Spleen (tissue), 11 donors: ENCODE results near the gene TYW5. TPM values are rescaled to one million over a fixed set of nuclear protein-coding genes. Genes with fewer than 3 reads are reported as not detected.

Experiments used
- DNase-seq: peaks from one replicate; pipeline ENCODE4 v3.0.0-alpha.2; 2020
- H3K27ac ChIP-seq, 8 donors: fragments of 200-600 bp; sonication (generic) in 7 of 8; 1 replicate in 4 of 8; 2 replicates in 4 of 8; pipeline versions ENCODE4 v1.5.0 to v1.8.0; 2016 to 2021; ENCODE audit warnings: inconsistent platforms in 4 of 8, mild to moderate bottlenecking in 4 of 8, moderate library complexity in 1 of 8
- H3K27me3 ChIP-seq, 7 donors: fragments of 200-600 bp; sonication (generic) in 6 of 7; replicated peaks in 1 of 7; 1 replicate in 4 of 7; 2 replicates in 3 of 7; pipeline versions ENCODE4 v1.5.0 to v1.8.0; 2016 to 2021; ENCODE audit warnings: inconsistent platforms in 3 of 7, mild to moderate bottlenecking in 1 of 7
- H3K36me3 ChIP-seq, 6 donors: fragments of 200-600 bp; sonication (generic) in 5 of 6; 1 replicate in 4 of 6; 2 replicates in 2 of 6; pipeline versions ENCODE4 v1.5.0 to v1.8.0; 2016 to 2021; ENCODE audit warnings: inconsistent platforms in 2 of 6
- H3K4me1 ChIP-seq, 6 donors: fragments of 200-600 bp; sonication (generic) in 5 of 6; 1 replicate in 3 of 6; 2 replicates in 3 of 6; pipeline versions ENCODE4 v1.5.0 to v1.8.0; 2016 to 2021; ENCODE audit warnings: inconsistent platforms in 3 of 6
- H3K4me3 ChIP-seq, 8 donors: fragments of 200-600 bp; sonication (generic) in 7 of 8; 1 replicate in 4 of 8; 2 replicates in 4 of 8; pipeline versions ENCODE4 v1.5.0 to v1.8.0; 2016 to 2021; ENCODE audit warnings: inconsistent platforms in 4 of 8, mild to moderate bottlenecking in 4 of 8, moderate library complexity in 2 of 8
- H3K9me3 ChIP-seq, 8 donors: fragments of 200-600 bp; sonication (generic) in 7 of 8; 1 replicate in 4 of 8; 2 replicates in 4 of 8; pipeline versions ENCODE4 v1.5.0 to v1.8.0; 2016 to 2021; ENCODE audit warnings: inconsistent platforms in 4 of 8
- CTCF ChIP-seq, 11 experiments: fragments of 200-600 bp in 7 of 11; fragments of 450-650 bp in 4 of 11; sonication (generic) in 4 of 11; IDR thresholded peaks in 8 of 11; conservative IDR thresholded peaks in 3 of 11; 1 replicate in 7 of 11; 2 replicates in 4 of 11; pipeline versions ENCODE4 v1.4.0 to v1.8.0; 2016 to 2021; ENCODE audit warnings: antibody characterized with exemption in 11 of 11, inconsistent platforms in 4 of 11, mild to moderate bottlenecking in 1 of 11
- POLR2A ChIP-seq, 3 donors: fragments of 450-650 bp; IDR thresholded peaks; one replicate each; pipeline ENCODE4 v1.5.1; 2017; ENCODE audit warnings: antibody characterized with exemption in 3 of 3, mild to moderate bottlenecking in 1 of 3
- POLR2AphosphoS5 ChIP-seq, 3 donors: sonication (generic); formaldehyde crosslinking; IDR thresholded peaks; one replicate each; pipeline ENCODE4 v1.5.1; 2017; ENCODE audit warnings: antibody characterized with exemption in 3 of 3
- WGBS, 5 donors: extraction: QIAGEN DNeasy Blood & Tissue Kit in 3 of 5; methylation state at CpG; one replicate each; pipeline versions ENCODE4 v1.1.5 to v1.1.7; 2013 to 2018; 5-methylcytosine and 5-hydroxymethylcytosine counted together
- intact Hi-C: fragments of 100-400 bp; cut with DNase I; formaldehyde crosslinking; loops from one replicate; pipeline ENCODE4 v1.15.0; 2023; ENCODE audit warnings: low total_unique reads
- polyA plus RNA-seq, 3 donors: library from polyadenylated mRNA; stranded (reverse); fragments of 200-250 nt; gene quantifications; one replicate each; pipeline ENCODE4 v1.2.1, GENCODE V29; 2013
- total RNA-seq, 7 donors: library from RNA; depleted of rRNA in 3 of 7; stranded (reverse); fragments of >200 nt in 3 of 7; fragmentation: NEBNext Ultra II Directional in 4 of 7; extraction: Animal tissue kit (Norgen Biotek cat#: 25700) in 4 of 7; gene quantifications; one replicate each; pipeline versions ENCODE4 v1.1.0 to v1.2.1, GENCODE V29; 2016 to 2021
- donor health status: healthy with polysubstance abuse.
- donor health status: DM: no; HTN: no; CAD: no; lungs with moderate emphysema.
- donor health status: DM: no; HTN: no; CAD: no.
- donor health status: Bipolar disorder and iron deficiency.
- donor health status: healthy.
- donor health status: DM: no; HTN: no; CAD: no.
- donor health status: DM: yes; HTN: yes; CAD: no.

The TYW5 gene
- total and polyA plus RNA-seq, 10 donors: 2.7 to 15.9 (median 10.1) TPM

GRCh38 chr2:199997296-199997695 is 42.0 kb upstream of the TYW5 start:
- DNase-seq: no peak
- no peak for TF ChIP-seq POLR2AphosphoS5 (IDR thresholded peaks at IDR 0.05)
- TF ChIP-seq CTCF (IDR thresholded peaks at IDR 0.05 in 8 of 11, conservative IDR thresholded peaks at IDR 0.05 in 3 of 11): no peak
- no peak for TF ChIP-seq POLR2A (IDR thresholded peaks at IDR 0.05)
- H3K4me1 ChIP-seq: no peaks in the 10 kb centered on the region
- H3K4me3 ChIP-seq: no peak overlapping the region
- 73 to 89% (median 85%) methylated on average over 3 of the region's 3 CpGs for WGBS, 5 donors
- no peak overlapping the region for H3K27ac ChIP-seq
- no peaks in the 10 kb centered on the region for H3K27me3 ChIP-seq
- intact Hi-C loops: no loop called here
- H3K9me3 ChIP-seq: no peaks in the 10 kb centered on the region
- H3K36me3 ChIP-seq: no peaks in the 10 kb centered on the region

GRCh38 chr2:199994896-199995295 is 39.6 kb upstream of the TYW5 start:
- no peak for TF ChIP-seq CTCF (IDR thresholded peaks at IDR 0.05 in 8 of 11, conservative IDR thresholded peaks at IDR 0.05 in 3 of 11)
- no peak for TF ChIP-seq POLR2A (IDR thresholded peaks at IDR 0.05)
- TF ChIP-seq POLR2AphosphoS5 (IDR thresholded peaks at IDR 0.05): no peak
- 80 to 92% (median 86%) methylated on average over 2 of the region's 2 CpGs for WGBS, 5 donors
- Histone ChIP-seq H3K27ac (no peak overlapping the region), H3K9me3 (no peaks in the 10 kb centered on the region), H3K4me3 (no peak overlapping the region), H3K36me3 (no peaks in the 10 kb centered on the region), H3K27me3 (no peaks in the 10 kb centered on the region), H3K4me1 (no peaks in the 10 kb centered on the region)
- intact Hi-C loops: no loop called here
- DNase-seq: no peak

GRCh38 chr2:199994371-199994770 is 39.1 kb upstream of the TYW5 start:
- Histone ChIP-seq H3K27ac (no peak overlapping the region), H3K9me3 (no peaks in the 10 kb centered on the region), H3K36me3 (no peaks in the 10 kb centered on the region), H3K4me3 (no peak overlapping the region), H3K27me3 (no peaks in the 10 kb centered on the region), H3K4me1 (no peaks in the 10 kb centered on the region)
- intact Hi-C loops: no loop called here
- 76 to 91% (median 84%) methylated on average over 3 of the region's 3 CpGs for WGBS, 5 donors
- DNase-seq: no peak
- TF ChIP-seq POLR2A (IDR thresholded peaks at IDR 0.05): no peak
- TF ChIP-seq POLR2AphosphoS5 (IDR thresholded peaks at IDR 0.05): no peak
- no peak for TF ChIP-seq CTCF (IDR thresholded peaks at IDR 0.05 in 8 of 11, conservative IDR thresholded peaks at IDR 0.05 in 3 of 11)

- no peaks in the 10 kb centered on the region for H3K4me1 ChIP-seq
- no peak for DNase-seq
- TF ChIP-seq CTCF (IDR thresholded peaks at IDR 0.05 in 8 of 11, conservative IDR thresholded peaks at IDR 0.05 in 3 of 11) (no peak), POLR2A (IDR thresholded peaks at IDR 0.05) (no peak)
- intact Hi-C loops: no loop called here
- H3K9me3 ChIP-seq: no peaks in the 10 kb centered on the region
- no peak overlapping the region for H3K27ac ChIP-seq
- H3K27me3 ChIP-seq: no peaks in the 10 kb centered on the region
- no peaks in the 10 kb centered on the region for H3K36me3 ChIP-seq
- WGBS, 5 donors: 90 to 98% (median 97%) methylated on average over 3 of the region's 3 CpGs
- H3K4me3 ChIP-seq: no peak overlapping the region
Measured at GRCh38 chr2:199992296-199992695, 37.0 kb upstream of the TYW5 start.
